Nephron (organoid): ENCODE data around the gene VILL.
"Not testable (repeated sequence)": the region's sequence is repeated elsewhere in the genome, so short reads cannot be mapped to it uniquely, and the experiment has no call there.

Experiments used
- H3K27ac Mint-ChIP-seq, 3 experiments: 2 replicates each; pipeline ENCODE4 v1.8.0; 2020; ENCODE audit warnings: mixed read lengths in 3 of 3, mild to moderate bottlenecking in 2 of 3, moderate library complexity in 1 of 3
- H3K27me3 Mint-ChIP-seq: 2 replicates; pipeline ENCODE4 v1.8.0; 2021; ENCODE audit warnings: low read depth, mild to moderate bottlenecking, moderate library complexity, mixed read lengths
- H3K36me3 Mint-ChIP-seq: 2 replicates; pipeline ENCODE4 v1.8.0; 2020; ENCODE audit warnings: low read depth, mixed read lengths
- H3K4me1 Mint-ChIP-seq: 2 replicates; pipeline ENCODE4 v1.8.0; 2020; ENCODE audit warnings: mixed read lengths
- H3K4me3 Mint-ChIP-seq, 3 experiments: 2 replicates each; pipeline ENCODE4 v1.8.0; 2020; ENCODE audit warnings: mild to moderate bottlenecking in 3 of 3, mixed read lengths in 3 of 3, moderate library complexity in 2 of 3
- H3K9me3 Mint-ChIP-seq: 2 replicates; pipeline ENCODE4 v1.8.0; 2020; ENCODE audit warnings: mixed read lengths
- CTCF ChIP-seq, 3 experiments: fragments of 200-600 bp; sonication (generic); IDR thresholded peaks; one replicate each; pipeline ENCODE4 v1.5.0; 2021; ENCODE audit warnings: antibody characterized with exemption in 3 of 3; ENCODE audit not compliant: unreplicated experiment in 3 of 3

The VILL gene

DNA sequence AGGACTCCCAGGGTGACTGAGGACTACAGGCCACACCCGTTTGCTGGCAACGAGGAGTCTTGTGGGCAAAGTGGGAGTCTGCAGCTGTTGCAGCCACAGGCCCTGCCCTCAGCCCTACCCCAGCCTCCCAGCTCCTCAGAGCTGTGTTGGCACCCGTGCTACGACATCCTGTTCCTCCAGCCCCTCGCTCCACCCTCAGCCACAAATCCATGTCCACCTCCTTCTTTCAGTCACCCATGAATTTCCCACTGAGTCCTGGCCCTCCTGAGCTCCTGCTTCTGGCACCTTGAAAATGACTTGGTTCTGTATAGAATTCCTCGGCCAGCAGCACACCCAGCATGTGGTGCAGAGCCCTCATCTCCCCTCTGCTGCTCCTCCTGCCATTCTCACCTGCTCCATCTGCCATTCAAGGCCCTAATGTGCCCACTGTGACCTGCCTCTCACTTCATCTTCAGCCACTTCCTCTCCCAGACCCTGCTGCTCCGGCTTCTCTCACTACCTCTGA, 20.9 kb upstream of the VILL start:
- no peak for TF ChIP-seq CTCF (IDR thresholded peaks at IDR 0.05; ENCODE audit: unreplicated experiment in 3 of 3)
- H3K27me3 Mint-ChIP-seq, result no peaks in the 10 kb centered on the region
- no peak overlapping the region for H3K4me3 Mint-ChIP-seq
- H3K9me3 Mint-ChIP-seq, result no peaks in the 10 kb centered on the region
- H3K4me1 Mint-ChIP-seq, result peaks cover 60% of the 10 kb centered on the region
- H3K36me3 Mint-ChIP-seq, result peaks cover 53% of the 10 kb centered on the region
- H3K27ac Mint-ChIP-seq, result peak overlapping the region; percentile 5 to 57 (median 52)

DNA sequence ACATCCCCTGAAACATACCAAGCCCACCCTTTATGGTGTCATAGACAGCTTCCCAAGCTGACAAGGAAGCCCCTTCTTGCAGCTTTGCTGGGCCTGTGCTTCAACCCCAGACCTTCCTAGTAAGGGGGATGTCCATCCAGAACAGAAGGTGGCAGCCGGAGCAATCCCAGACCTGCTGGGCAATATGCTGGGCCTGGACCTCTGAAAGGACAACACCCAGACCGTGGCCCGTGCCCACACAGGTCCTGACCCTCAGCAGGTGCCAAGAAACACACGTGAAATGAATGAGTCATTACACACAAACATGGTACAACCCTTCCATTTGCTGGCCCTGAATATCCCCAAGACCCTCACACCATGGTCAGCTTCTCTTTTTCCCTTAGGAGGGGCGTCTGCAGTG, 19.8 kb upstream of the VILL start:
- Mint-ChIP-seq H3K27ac (peak overlapping the region in 1 of 3 experiments; percentile 57), H3K4me3 (no peak overlapping the region), H3K9me3 (no peaks in the 10 kb centered on the region), H3K4me1 (peaks cover 54% of the 10 kb centered on the region), H3K36me3 (peaks cover 58% of the 10 kb centered on the region), H3K27me3 (no peaks in the 10 kb centered on the region)
- TF ChIP-seq CTCF (IDR thresholded peaks at IDR 0.05; ENCODE audit: unreplicated experiment in 3 of 3), result no peak

- Mint-ChIP-seq H3K4me1 (peaks cover 48% of the 10 kb centered on the region), H3K9me3 (no peaks in the 10 kb centered on the region), H3K27ac (no peak overlapping the region), H3K4me3 (no peak overlapping the region), H3K27me3 (no peaks in the 10 kb centered on the region), H3K36me3 (peaks cover 60% of the 10 kb centered on the region)
- TF ChIP-seq CTCF (IDR thresholded peaks at IDR 0.05; ENCODE audit: unreplicated experiment in 3 of 3), result no peak
Measured at GRCh38 chr3:37971467-37971866, 19.1 kb upstream of the VILL start.

- peaks cover 43% of the 10 kb centered on the region for H3K4me1 Mint-ChIP-seq
- not testable (repeated sequence) for H3K4me3 Mint-ChIP-seq, H3K9me3 Mint-ChIP-seq, H3K27me3 Mint-ChIP-seq, H3K27ac Mint-ChIP-seq
- peaks cover 61% of the 10 kb centered on the region for H3K36me3 Mint-ChIP-seq
Measured at GRCh38 chr3:37972056-37972455, 18.5 kb upstream of the VILL start.

DNA sequence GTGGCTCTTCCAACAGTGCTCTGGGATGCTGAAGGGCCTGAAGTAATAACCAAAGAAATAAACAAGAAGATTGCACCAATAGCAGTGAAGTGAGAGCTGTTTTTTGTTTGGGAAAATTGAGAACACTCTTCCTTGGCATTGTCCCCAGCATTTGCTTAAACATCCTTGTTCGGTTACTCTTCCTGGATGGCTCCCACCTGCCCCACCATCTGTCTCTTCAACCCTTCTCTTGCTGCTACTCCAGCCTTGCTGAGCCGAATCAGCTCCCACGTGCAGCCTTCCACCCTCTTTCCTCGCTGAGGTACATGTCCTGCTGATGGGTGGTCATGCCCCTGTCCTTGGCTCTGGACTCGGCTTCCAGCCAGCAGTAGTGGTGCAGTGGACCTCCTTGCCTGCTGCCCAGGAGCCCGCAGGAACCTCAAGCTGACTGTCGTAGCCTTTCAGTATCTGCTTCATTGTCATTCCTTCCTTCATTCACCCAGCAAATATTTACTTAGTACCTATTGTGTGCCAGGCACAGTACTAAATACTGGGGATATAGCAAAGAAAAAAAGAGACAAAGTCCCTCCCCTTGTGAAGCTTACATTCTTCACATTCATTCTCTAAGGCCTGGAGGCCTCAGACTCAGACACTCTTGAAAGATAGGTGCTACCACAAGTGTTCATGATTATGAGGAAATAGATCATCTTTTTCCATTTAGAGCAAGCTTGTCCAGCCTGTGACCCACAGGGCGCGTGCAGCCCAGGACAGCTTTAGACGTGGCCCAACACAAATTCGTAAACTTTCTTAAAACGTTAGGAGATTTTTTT, 17.1 kb upstream of the VILL start:
- H3K36me3 Mint-ChIP-seq, result peaks cover 60% of the 10 kb centered on the region
- H3K9me3 Mint-ChIP-seq, result no peaks in the 10 kb centered on the region
- TF ChIP-seq CTCF (IDR thresholded peaks at IDR 0.05; ENCODE audit: unreplicated experiment in 3 of 3), result no peak
- H3K27me3 Mint-ChIP-seq, result no peaks in the 10 kb centered on the region
- H3K4me3 Mint-ChIP-seq, result no peak overlapping the region
- peaks cover 38% of the 10 kb centered on the region for H3K4me1 Mint-ChIP-seq
- H3K27ac Mint-ChIP-seq, result peak overlapping the region in 1 of 3 experiments; percentile 39

DNA sequence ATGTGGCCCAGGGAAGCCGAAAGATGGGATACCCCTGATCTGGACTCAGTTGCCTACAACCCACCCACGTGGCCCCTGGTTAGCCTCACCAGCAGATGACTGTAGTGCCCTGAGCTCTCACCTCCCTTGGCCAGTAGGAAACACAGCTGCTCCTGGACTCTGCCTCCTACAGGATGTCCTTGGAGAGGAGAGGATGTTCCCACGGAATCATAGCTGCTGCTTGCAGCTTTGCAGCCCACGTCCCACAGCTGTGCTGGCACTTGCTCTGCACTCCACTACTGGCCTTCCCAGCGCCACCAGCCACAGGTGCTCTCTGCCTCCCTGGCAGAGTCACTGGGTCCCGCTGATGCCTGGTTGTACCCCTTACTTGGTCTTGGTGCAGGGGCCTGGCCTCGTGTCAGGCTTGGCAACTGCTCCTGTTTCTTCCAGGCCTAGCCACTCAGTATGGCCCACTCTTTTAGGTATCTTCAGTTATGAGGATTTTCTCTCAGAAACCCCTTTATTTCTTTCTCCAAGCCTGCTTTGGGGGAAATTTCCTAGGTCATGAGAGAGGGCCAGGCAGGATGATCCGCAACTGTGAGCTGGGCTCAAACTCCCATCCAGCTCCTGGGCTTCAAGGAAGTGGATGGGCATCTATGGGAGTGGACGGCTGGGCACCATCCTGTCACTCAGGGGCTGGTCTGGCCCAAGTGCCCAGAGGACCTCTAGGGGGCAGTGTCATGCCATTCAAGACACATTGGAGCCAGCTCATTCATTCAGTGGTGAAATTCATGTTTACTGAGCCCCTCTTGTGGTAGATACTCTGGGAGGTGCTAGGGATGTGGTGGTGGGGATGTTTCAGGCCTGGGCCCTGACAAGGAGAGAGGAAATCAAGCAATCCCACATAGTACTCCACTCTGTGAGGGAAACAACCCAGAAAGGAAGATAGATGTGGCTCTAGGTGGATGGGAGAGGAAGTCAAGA, 16.2 kb upstream of the VILL start:
- Mint-ChIP-seq H3K36me3 (peaks cover 58% of the 10 kb centered on the region), H3K27ac (peak overlapping the region in 1 of 3 experiments; percentile 39), H3K4me1 (peaks cover 32% of the 10 kb centered on the region), H3K27me3 (no peaks in the 10 kb centered on the region), H3K9me3 (no peaks in the 10 kb centered on the region), H3K4me3 (no peak overlapping the region)
- peak; percentile 52 to 68 (median 67) for TF ChIP-seq CTCF (IDR thresholded peaks at IDR 0.05; ENCODE audit: unreplicated experiment in 3 of 3)
